AG04450 (cell line): ENCODE measurements around the gene SCAP. TPM values are rescaled to one million over a fixed set of nuclear protein-coding genes. Genes with fewer than 3 reads are reported as not detected.

Experiments used
- CTCF ChIA-PET: fragments of 300-600, 350-600 bp; formaldehyde crosslinking; extraction: SDS; loops from one replicate; lab custom pipeline; 2022; ENCODE audit warnings: antibody characterized with exemption, inconsistent platforms; lab: Charles Lee
- POLR2A ChIA-PET: fragments of 350-600 bp; formaldehyde crosslinking; extraction: SDS; loops from one replicate; lab custom pipeline; 2021; ENCODE audit warnings: antibody characterized with exemption, inconsistent platforms; lab: Yijun Ruan, JAX
- DNase-seq: peaks from one replicate; pipeline ENCODE4 v3.0.0-alpha.2; 2011; ENCODE audit warnings: low read depth, low spot score
- H3K27ac ChIP-seq: one replicate; pipeline ENCODE4 v1.5.1; 2012; ENCODE audit warnings: low read depth, low read length, control low read depth
- H3K27me3 ChIP-seq: one replicate; pipeline ENCODE4 v1.6.0; 2012; ENCODE audit warnings: low read length; ENCODE audit not compliant: control insufficient read depth, insufficient read depth
- H3K4me3 ChIP-seq: 2 replicates; pipeline ENCODE4 v1.5.1; 2011; ENCODE audit warnings: mild to moderate bottlenecking, low read depth, low read length, control low read depth
- H3K9me3 ChIP-seq: 2 replicates; pipeline ENCODE4 v1.5.1; 2012; ENCODE audit warnings: low read length; ENCODE audit not compliant: control insufficient read depth, insufficient read depth
- polyA plus RNA-seq: library from polyadenylated mRNA; depleted of rRNA; stranded (reverse); fragments of >200 nt; gene quantifications from 2 replicates; pipeline ENCODE4 v1.2.3, GENCODE V29; 2011
- TF ChIP-seq, protein P1 (sequence below): IDR thresholded peaks from 2 replicates; pipeline ENCODE4 v1.5.1; 2011; ENCODE audit warnings: low read depth, low read length, control low read depth, inconsistent platforms

The SCAP gene
- polyA plus RNA-seq, 1 experiment: 17.0 TPM

DNA sequence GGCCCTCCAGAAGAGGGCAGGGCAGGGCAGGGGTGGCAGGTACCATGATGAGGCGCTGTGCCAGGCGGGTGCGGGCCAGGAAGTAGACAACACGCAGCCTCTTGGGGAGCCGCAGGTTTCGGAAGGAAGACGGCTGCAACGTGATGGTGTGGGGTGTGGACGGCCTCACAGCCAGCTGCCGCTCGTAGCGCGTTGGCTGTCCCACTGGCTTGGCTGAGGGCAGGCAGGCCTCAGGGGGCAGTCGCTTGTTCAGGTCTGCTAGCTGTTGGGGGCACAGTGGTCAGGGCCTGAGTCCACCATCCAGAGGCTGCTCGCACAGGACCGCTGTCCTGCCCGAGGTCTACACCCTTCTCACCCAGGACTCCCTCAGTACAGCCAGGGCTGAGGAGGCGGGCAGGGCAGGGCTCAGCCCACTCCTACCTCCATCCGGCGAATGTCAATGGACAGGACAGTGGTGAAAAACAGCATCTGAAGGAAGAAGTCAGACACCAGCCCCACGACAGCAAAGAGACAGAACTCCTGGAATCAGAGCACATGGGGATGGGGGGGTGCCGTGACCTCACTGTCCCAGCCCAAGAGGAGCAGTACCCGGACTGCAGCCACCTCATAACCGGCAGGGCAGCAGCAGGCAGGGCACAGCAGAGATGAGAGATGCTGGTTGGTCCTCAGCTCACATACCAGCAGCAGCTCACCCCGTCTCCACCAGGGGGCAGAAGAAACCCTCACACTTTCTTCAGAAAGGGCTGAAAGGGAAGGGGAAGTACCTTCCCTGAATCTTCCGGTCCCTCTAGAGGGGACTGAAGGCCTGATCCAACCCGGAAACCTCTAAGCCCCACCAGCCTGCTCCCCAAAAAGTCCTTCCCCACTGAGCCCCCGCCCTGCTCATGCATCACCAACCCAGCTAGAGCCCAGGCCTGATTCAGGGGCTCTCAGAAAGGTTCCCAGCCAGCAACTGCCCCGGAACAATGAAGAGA, 54.9 kb downstream of the SCAP start:
- CTCF ChIA-PET: interaction anchor here (0.5 to 3.1 kb wide), 30 partner anchors 8 to 395 kb away, joined by 3 to 31 read pairs (median 6); partner anchors contain the start of genes ELP6, PTPN23 and SCAP
- Histone ChIP-seq H3K4me3 (no peak overlapping the region), H3K9me3 (no peaks in the 10 kb centered on the region; the same call in 1 of the 2 replicates), H3K27me3 (no peaks in the 10 kb centered on the region), H3K27ac (no peak overlapping the region)
- TF ChIP-seq, protein P1, sequence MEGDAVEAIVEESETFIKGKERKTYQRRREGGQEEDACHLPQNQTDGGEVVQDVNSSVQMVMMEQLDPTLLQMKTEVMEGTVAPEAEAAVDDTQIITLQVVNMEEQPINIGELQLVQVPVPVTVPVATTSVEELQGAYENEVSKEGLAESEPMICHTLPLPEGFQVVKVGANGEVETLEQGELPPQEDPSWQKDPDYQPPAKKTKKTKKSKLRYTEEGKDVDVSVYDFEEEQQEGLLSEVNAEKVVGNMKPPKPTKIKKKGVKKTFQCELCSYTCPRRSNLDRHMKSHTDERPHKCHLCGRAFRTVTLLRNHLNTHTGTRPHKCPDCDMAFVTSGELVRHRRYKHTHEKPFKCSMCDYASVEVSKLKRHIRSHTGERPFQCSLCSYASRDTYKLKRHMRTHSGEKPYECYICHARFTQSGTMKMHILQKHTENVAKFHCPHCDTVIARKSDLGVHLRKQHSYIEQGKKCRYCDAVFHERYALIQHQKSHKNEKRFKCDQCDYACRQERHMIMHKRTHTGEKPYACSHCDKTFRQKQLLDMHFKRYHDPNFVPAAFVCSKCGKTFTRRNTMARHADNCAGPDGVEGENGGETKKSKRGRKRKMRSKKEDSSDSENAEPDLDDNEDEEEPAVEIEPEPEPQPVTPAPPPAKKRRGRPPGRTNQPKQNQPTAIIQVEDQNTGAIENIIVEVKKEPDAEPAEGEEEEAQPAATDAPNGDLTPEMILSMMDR: peak; percentile 95
- peak; percentile 61 for DNase-seq
- POLR2A ChIA-PET: interaction anchor here (0.6 to 1.4 kb wide), 3 partner anchors 40 to 404 kb away, joined by 3 to 5 read pairs (median 3); partner anchors contain the start of gene PTPN23

DNA sequence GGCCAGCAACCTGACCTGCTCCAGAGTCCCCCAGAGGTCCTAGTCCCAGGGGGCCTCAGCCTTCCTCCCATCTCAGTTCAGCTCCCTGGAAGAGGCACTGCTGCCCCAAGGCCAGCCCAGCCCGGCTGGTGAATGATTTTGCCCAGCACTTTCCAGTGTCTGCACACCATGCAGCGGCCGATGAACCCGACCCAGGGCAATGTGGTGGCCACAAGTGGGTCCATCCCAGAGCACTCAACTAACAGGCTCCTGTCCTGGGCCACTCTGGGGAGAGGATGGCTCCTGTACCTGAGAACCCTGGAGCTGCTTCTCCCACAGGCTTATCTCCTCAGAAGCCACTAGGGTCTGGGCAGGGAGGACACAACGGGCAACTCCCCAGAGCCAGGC, 55.7 kb downstream of the SCAP start:
- Histone ChIP-seq H3K27me3 (no peaks in the 10 kb centered on the region), H3K9me3 (no peaks in the 10 kb centered on the region; the same call in 1 of the 2 replicates), H3K4me3 (no peak overlapping the region), H3K27ac (no peak overlapping the region)
- CTCF ChIA-PET: interaction anchor here (0.5 to 2.3 kb wide), 8 partner anchors 15 to 241 kb away, joined by 3 to 31 read pairs (median 3); partner anchors contain the start of gene SCAP
- TF ChIP-seq, protein P1: no peak
- POLR2A ChIA-PET: interaction anchor here (1.4 kb wide), 1 partner anchor 40 kb away, joined by 3 read pairs; no protein-coding TSS in a partner anchor
- no peak for DNase-seq

DNA sequence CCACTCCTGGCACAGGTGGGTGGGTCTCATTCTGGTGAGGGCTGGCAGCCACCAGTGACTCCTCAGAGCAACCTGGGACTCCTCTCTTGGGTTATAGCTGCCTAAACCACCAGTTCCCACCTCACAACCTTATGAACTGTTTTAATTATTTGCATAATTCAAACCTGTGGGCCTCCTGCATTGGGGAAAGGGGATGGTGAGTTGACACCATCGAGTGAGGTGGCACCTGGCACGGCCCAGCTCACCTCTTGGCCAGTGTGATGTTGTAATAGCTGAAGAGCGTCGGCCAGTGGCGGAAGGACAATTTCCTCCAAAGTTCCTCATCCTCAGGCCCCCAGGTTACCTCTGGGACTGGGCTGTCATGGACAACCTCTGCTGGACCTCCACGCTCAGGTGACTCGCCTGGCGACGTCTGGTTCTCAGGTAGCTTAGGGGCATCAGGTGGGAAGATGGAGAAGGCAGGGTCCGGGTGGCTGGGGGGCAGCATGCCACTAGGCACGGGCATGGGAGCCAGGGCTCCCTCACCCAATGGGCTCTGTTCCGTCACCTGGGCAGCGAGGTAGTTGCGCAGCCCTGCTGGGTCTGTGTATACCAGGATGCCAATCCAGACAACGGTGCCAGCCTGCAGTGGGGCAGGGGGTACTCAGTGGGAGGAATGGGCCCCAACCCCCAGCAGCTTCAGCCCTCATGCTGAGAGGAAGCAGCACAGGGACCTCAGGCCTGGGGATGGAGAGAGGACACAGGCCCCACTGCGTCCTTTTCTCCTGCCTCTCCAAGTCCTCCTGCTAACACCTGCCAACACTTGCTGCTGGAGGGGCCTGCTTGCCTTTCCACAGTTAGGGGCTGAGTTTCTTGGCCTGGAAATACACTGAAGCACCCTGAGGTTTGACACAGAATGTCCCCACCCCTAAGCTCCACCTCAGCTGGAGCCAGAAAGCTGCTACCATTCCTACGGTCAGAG, 56.4 kb downstream of the SCAP start:
- POLR2A ChIA-PET: interaction anchor here (0.6 to 1.4 kb wide), 2 partner anchors 29 to 39 kb away, joined by 3 to 4 read pairs; no protein-coding TSS in a partner anchor
- no peaks in the 10 kb centered on the region for H3K27me3 ChIP-seq
- DNase-seq: no peak
- no peak overlapping the region for H3K27ac ChIP-seq
- TF ChIP-seq, protein P1: no peak
- CTCF ChIA-PET: interaction anchor here (0.5 to 1.1 kb wide), 3 partner anchors 23 to 102 kb away, joined by 3 to 4 read pairs (median 3); no protein-coding TSS in a partner anchor
- H3K9me3 ChIP-seq: no peaks in the 10 kb centered on the region; the same call in 1 of the 2 replicates
- H3K4me3 ChIP-seq: no peak overlapping the region

DNA sequence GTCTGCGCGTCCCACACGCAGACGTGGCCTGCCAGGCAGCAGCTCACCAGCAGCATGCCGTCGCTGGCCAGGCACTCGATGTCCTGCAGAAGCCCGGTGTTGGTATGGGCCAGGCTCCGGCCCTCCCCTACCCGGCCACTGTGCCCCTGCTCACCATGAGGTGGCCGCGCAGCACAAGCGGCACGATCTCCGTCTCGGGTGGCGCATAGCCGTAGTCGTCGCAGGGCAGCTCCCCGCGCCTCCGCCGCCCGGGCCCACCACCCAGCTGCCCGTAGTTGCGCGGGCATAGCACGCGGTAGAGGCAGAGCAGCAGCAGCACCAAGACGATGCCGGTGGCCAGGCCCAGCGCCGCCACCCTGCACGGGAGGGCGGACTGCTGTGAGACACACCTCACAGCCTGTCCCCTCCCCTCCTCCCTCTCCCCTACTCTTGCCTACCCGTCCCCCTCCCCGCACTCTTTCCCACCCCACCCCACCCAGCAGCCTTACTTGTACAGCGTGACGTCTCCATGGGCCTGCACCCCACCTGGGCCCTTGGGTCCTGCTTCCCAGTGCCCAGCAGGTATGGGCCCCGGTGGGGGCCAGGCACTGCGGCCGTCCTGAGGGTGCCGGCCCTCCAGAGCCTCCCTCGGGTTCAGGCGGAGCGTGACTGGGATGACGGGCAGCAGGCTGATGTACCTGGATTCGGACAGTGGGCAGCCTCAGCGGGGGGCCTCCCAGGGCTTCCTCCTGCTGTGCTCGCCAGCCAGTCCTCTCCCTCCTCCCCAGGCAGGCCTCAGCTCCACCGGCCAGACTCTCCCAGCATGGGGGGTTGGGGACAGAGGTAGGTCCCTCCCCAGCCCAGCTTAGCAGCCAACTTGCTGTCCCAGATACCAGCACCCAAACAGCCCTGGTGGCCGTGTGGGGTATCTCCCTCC, 57.3 kb downstream of the SCAP start:
- Histone ChIP-seq H3K4me3 (no peak overlapping the region), H3K27me3 (no peaks in the 10 kb centered on the region), H3K9me3 (no peaks in the 10 kb centered on the region; the same call in 1 of the 2 replicates), H3K27ac (no peak overlapping the region)
- DNase-seq: no peak
- POLR2A ChIA-PET: interaction anchor here (0.5 to 1.4 kb wide), 3 partner anchors 30 to 118 kb away, joined by 3 to 4 read pairs (median 4); no protein-coding TSS in a partner anchor
- CTCF ChIA-PET: no interaction called here
- TF ChIP-seq, protein P1: peak; percentile 23; the same call in 1 of the 2 replicates
